ENCODE results near the gene DTNBP1.

The DTNBP1 gene

GRCh38 chr6:15536198-15536955, 126.5 kb downstream of the DTNBP1 start:
- no peak for DNase-seq (ENCODE audit: low read depth in 1 of 2, low spot score in 1 of 2)

GRCh38 chr6:15535495-15536197, 127.2 kb downstream of the DTNBP1 start:
- DNase-seq (ENCODE audit: low read depth in 1 of 2, low spot score in 1 of 2) = no peak

GRCh38 chr6:15534974-15535373, 127.9 kb downstream of the DTNBP1 start:
- DNase-seq (ENCODE audit: low read depth in 1 of 2, low spot score in 1 of 2) = no peak

DNA sequence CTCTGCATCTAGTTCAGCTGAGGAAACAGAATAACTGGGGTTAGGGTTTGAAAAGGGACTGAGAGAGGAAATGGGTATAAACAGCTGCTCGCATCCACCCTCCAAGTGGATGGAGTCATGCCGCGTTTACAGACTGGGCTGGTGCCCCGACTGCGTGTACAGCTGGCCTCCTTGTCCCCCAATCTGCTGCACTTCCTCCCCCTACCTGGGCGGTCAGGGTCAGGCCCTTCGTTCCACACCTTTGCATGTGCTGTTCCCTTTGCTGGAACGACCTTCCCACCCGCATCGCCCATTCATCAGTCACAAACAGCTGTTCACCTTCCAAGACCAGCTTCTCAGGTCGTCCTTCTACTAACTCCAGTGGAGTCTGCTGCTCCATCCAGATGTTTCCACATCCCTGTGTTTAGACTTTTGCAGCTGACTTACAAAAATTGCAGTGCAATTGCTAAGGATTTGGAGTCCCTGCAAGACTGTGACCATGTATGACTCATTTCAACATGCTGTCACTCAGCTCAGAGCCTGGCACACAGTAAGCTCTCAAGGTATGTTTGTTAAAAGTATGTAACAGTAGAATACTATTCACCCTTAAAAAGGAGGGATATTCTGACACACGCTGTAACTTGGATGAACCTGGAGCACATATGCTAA, 129.3 kb downstream of the DTNBP1 start:
- no peak for DNase-seq (ENCODE audit: low read depth in 1 of 2, low spot score in 1 of 2)

DNA sequence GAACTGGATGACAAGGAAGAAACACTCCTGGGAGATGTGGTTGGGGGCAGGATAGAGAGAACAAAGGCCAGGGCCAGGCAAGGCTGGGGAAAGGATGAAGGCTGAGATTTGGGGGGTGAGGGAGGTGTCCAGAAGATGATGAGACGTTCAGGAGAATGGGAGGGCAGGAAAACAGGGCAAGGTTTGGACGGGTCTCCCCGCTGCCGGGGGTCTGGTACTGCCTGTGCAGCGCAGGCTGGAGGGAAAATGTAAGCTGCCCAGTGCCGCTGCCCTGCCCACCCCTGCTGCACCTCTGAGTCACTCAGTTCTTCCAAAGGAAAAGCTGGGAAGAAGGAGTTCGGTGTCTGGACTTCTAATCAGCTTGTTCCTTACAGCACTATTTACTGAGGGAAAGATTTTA, 130.9 kb downstream of the DTNBP1 start:
- DNase-seq (ENCODE audit: low read depth in 1 of 2, low spot score in 1 of 2) = no peak

DNA sequence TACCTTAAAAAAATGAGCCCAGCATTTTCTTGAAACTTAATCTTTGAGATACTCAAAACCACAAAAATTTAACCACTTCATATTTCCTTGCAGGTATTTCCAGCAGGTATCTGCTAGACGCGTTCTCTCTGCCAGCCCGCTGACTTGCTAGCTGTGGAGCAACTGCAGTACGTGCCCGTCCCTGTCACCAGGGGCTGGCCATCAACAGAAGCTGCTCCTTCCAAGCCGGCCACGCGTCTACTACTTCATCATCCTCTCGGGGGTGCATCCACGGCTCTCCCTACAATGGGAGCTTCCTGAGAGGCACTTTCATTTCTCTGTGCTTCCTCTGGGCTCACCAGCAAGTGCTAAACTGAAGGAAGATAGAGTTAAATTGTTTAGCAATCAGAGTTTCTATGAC, 132.4 kb downstream of the DTNBP1 start:
- DNase-seq (ENCODE audit: low read depth in 1 of 2, low spot score in 1 of 2) = no peak

DNA sequence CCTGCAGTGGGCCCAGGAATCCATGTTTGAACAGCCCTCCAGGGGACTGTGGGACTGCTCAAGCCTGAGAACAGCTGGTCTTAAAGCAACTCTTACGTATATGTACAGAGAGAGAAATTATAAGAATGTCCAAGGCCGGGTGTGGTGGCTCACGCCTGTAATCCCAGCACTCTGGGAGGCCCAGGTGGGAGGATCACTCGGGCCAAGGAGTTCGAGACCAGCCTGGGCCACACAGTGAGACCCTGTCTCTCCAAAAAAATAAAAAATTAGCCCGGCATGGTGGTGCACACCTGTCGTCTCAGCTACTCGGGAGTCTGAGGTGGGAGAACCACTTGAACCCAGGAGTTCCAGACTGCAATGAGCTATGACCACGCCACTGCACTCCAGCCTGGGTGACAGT, 134.0 kb downstream of the DTNBP1 start:
- DNase-seq (ENCODE audit: low read depth in 1 of 2, low spot score in 1 of 2) = no peak

DNA sequence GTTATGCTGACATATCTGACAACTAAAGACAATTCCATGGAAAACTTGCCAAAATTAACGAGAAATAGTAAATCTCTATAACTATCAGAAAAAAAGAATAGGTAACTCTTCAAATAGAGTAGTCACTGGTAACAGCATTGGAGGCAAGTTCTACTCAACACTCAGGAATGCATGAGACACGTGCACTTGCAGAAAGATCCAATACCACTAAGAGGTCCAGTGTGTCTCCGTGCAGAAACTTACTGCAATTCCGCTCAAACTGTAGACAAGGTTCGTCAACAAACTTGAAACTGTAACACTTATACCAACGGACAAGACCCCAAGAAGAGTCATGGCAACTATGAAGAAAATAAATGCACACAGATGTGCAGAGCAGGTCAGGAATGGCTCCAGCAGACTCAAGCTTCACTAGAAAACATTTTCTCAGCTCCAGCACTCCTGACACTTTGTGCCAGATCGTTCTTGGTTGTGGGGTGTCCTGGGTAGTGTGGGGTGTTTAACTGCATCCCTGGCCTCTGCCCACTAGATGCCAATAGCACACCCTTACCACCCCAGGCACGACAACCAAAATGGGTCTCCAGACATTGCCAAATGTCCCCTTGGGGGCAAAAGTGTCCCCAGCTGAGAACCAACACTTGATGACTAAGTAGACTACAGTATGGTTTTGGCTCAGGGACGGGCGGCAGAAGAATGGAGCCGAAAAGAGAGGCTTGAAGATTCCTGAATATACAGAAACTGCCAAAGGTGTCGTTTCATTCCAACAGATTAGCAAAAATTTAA, 134.8 kb downstream of the DTNBP1 start:
- no peak for DNase-seq (ENCODE audit: low read depth in 1 of 2, low spot score in 1 of 2)

DNA sequence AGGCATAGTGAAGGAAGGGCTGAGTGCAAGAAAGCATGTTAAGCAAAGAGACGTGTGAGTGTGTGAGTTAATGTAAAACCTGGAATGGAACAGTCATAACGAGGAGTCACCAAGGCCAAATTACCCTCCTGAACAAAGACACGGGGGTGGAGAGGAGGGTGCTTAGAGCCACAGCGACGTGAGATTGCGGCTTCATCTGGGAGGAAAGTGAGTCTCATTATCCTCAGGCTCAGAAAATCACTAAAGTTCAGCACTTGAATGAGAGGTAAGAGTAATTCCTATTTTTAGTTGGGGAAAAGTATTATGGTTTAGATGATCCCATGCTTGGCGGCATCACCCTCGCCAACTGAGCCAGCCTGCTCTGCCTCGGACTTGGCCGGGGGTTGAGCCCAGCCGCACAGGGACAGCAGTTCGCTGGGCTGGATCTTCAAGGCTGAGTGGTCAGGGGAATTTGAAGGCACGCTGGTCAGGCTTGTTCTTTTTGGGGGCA, 136.6 kb downstream of the DTNBP1 start:
- DNase-seq (ENCODE audit: low read depth in 1 of 2, low spot score in 1 of 2) = no peak

DNA sequence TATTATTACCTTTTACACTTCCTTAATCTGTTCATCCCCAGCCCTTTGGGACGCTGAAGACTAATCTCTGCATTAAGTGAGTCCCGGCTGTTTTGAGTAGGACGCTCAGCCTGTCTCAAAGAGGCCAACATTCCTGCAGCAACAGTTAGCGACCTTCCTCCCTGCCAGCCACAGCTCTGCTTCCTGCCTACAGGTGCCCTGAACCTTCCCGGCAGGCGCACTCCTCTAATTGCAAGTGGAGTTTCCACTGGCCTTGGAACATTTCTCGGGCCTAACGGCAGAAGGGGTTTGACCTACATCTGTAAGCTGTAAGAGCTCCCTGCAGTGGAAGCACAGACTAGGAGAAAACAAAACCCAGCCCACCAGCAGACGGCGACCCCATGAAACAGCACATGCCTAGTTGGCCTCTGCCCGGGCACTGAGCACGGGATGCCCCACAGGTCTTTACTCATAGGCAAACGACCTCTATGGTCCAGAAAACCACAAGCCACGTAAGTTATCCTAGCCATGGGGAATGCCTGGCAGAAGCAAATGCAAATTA, 137.9 kb downstream of the DTNBP1 start:
- DNase-seq (ENCODE audit: low read depth in 1 of 2, low spot score in 1 of 2) = no peak

DNA sequence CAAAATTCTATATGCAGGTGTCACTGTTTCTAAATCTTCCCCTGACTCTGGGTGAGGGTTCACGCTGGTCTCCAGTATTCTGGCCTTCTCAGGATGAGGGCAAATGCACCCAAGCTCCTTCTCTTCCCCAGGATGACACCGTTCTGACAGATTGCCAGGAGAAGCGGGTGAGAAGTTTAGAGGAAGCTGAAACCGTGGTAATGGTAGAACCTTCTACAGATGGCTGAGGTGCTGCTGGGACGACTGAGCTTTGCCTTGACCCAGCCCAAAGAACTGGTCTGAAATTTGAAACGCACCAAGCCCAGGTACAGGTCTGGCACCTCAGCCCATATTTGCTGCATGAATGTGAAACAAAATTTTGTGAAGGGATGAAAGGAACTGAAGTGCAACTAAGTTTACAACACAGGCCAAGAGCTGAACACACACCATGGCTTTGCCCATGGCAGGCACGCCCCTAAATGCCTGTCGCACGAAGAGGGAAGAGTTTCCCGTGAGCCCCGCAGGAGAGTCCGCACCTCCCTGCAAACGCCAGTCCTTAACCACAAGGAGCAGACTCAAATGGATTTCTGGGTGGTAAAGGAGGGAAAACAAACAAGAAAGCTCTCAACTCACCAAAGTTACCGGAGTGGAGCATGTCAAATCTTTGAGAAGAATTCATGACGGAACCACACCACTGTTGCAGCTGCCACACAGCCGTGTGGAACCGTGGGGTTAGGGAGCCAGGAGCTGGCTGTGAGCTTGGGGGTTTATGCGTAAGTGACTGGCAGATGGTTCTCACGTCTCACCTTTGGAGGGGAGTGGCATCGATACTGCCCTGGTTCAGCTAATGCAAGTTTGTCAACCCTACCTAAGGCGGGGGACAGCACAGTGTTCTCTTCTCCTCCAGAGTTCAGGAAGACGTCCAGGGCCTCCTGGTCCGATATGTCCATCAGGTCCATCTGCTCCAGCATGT, 138.9 kb downstream of the DTNBP1 start:
- DNase-seq (ENCODE audit: low read depth in 1 of 2, low spot score in 1 of 2) = no peak

- DNase-seq (ENCODE audit: low read depth in 1 of 2, low spot score in 1 of 2) = no peak
Measured at GRCh38 chr6:15522856-15523529, 139.8 kb downstream of the DTNBP1 start.

GRCh38 chr6:15522427-15522826, 140.4 kb downstream of the DTNBP1 start:
- no peak for DNase-seq (ENCODE audit: low read depth in 1 of 2, low spot score in 1 of 2)

DNA sequence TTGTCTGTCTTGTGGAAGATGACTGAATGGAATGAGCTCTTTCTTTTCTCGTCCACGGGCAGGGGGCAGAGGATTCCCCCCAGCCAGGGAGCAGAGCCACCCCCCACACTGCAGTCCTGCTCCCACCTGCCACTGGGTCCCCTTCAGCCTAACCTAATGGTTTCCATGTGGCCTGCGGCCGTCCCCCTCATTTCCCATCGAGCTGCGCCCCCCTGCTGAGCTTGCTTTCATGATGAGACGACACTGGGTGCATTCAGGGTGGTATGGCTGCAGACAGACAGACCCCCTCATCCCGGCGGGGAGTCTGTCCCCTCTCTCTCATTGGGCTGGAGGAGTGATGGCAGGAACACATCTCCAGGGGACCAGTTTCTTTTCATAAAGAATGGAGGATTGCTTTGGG, 140.8 kb downstream of the DTNBP1 start:
- DNase-seq (ENCODE audit: low read depth in 1 of 2, low spot score in 1 of 2) = no peak

DNA sequence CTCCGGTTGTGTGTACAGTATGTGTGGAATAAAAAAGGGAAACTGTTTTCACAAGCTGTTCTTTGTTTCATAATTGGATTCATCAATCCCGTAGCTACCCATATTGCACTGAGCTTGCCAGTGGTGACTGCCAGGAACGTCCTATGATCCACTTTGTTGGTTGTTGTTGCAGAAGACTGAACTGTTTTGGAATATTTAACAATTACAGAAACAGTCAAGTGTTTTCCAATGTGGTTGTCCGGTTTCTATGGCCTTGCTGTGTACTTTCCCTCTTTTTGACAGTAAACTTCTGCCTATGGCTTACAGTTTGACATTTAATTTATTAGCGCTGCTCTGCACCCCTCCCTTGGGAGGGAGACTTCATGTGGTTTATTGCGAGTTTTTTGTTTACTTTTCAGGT, 141.2 kb downstream of the DTNBP1 start:
- DNase-seq (ENCODE audit: low read depth in 1 of 2, low spot score in 1 of 2) = no peak

GRCh38 chr6:15520626-15521203, 142.1 kb downstream of the DTNBP1 start:
- no peak for DNase-seq (ENCODE audit: low read depth in 1 of 2, low spot score in 1 of 2)

DNA sequence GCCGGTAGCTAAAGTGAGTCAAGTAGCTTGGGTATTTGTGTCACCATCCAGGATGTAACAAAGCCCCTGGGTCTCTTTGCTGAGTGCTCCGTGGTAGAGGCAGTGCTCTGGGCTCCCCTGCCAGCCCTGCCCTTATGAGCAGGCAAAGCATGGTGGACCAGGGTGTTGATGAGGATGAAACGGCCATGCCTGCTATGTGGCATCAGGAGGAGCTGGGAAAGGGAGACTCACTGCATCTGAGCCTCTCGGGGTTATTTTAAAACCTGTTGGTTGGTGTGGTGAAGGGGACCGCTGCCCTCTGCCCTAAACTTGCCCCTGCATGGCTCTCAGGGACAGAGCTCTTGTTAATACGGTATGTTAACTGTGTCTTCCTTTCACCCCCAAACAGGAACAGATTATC, 143.1 kb downstream of the DTNBP1 start:
- DNase-seq (ENCODE audit: low read depth in 1 of 2, low spot score in 1 of 2) = no peak

DNA sequence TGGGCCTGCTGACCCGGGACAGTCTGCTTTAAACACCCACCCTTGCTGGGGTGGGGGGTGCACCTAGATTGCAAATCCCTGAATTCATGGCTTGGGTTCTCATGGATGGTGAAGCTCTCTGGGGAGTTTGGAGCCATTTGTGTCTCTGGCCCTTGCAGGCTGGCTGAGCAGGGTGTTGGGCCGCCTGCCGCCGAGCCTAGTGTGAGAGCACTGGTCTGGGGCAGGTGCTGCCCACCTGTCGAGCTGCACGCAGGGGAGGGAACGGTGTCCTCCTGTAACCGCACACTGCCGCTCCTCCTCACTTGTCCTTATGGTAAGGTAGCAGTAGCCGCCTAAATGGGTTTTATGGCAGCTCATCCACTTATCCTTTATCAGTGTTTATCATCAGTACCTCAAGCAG, 143.9 kb downstream of the DTNBP1 start:
- DNase-seq (ENCODE audit: low read depth in 1 of 2, low spot score in 1 of 2) = no peak

- DNase-seq (ENCODE audit: low read depth in 1 of 2, low spot score in 1 of 2) = no peak
Measured at GRCh38 chr6:15518057-15518456, 144.8 kb downstream of the DTNBP1 start.
